Gastrocnemius medialis (tissue), 4 donors: ENCODE measurements around the gene SPTBN4.

Experiments
- CTCF ChIP-seq, 5 experiments: fragments of 450-650 bp in 3 of 5; fragments of 200-600 bp in 2 of 5; sonication (generic) in 2 of 5; IDR thresholded peaks in 4 of 5; conservative IDR thresholded peaks in 1 of 5; 1 replicate in 4 of 5; 2 replicates in 1 of 5; pipeline ENCODE4 v1.5.1; 2016 to 2019; ENCODE audit warnings: antibody characterized with exemption in 5 of 5, mild to moderate bottlenecking in 3 of 5, moderate library complexity in 3 of 5
- POLR2A ChIP-seq, 2 donors: fragments of 450-650 bp; IDR thresholded peaks; one replicate each; pipeline ENCODE4 v1.6.1; 2017; ENCODE audit warnings: antibody characterized with exemption in 2 of 2, mild to moderate bottlenecking in 2 of 2, moderate library complexity in 2 of 2

- TF ChIP-seq CTCF (IDR thresholded peaks at IDR 0.05 in 4 of 5, conservative IDR thresholded peaks at IDR 0.05 in 1 of 5) (no peak), POLR2A (IDR thresholded peaks at IDR 0.05) (no peak)
Observed at GRCh38 chr19:40524133-40524549, 57.3 kb downstream of the SPTBN4 start.
